ENCODE measurements around the gene DYNLT4. TPM values are rescaled to one million over a fixed set of nuclear protein-coding genes. Genes with fewer than 3 reads are reported as not detected.
"Not testable (repeated sequence)": the region's sequence is repeated elsewhere in the genome, so short reads cannot be mapped to it uniquely, and the experiment has no call there.

DYNLT4 gene
- total and polyA plus RNA-seq, 4 experiments from 2014 or later = 0.47 to 1.6 (median 1.0) TPM; not detected in 1

DNA sequence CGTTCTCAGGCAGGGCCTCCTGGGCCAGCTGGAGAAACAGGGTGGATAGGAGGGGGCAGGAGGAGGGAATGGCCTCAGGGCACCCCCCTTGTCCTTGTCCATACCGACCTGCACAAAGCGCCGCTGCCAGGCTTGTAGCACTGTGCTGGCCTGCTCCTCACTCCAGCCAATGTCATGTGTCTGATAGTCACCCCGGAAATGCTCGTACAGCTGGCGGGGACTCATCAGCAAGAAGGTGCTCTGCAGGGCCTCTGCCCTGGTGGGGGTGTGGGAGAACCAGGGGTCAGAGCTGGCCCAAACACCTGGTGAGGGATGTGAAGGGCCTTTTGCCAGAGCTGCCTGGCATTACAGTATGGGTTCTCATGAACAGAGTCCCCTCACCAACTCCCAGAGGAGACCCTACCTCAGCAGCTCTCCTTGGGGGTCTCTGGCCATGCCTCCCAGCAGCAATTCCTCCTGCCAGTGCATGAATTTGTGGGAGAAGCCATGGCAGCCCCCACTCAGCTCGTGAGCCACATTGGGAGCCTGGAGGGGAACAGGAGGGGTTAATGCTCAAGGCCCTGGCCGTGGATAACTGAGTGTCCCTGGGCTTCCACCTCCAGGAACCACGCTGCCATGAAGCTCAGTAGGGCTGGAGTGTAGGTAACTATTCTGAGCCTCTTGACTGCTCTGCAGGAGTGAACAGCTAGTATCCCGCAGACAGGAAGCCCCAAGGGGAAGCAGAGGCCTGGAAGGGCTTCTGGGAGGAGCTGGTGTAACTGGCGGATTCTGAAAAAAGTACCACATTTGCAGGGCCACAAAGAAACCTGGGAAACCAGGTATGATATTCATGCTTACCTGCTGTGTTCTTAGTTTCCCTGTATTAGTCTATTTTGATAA is 22.6 kb upstream of the DYNLT4 start:
- DNase-seq = no peak
- Mint-ChIP-seq H3K27ac (no peak overlapping the region), H3K27me3 (no peaks in the 10 kb centered on the region), H3K36me3 (no peaks in the 10 kb centered on the region), H3K4me3 (no peak overlapping the region), H3K4me1 (no peaks in the 10 kb centered on the region), H3K9me3 (no peaks in the 10 kb centered on the region)
- no peaks in the 10 kb centered on the region for H3K9me3 ChIP-seq (ENCODE audit: control insufficient read depth in 1 of 2, low read length in 2 of 2)
- no peaks in the 10 kb centered on the region for H3K27me3 ChIP-seq (ENCODE audit: insufficient read depth, low read length)
- intact Hi-C loops (cut with micrococcal nuclease) = no loop called here
- ChIA-PET CTCF (ENCODE audit: partially characterized antibody) (interaction anchor here (1.8 kb wide), 1 partner anchor 29 kb away, joined by 5 read pairs; the partner anchor contains the start of gene PLK3), POLR2A (ENCODE audit: partially characterized antibody) (interaction anchor here (0.9 to 4.1 kb wide), 4 partner anchors 10 to 108 kb away, joined by 3 to 24 read pairs (median 6); partner anchors contain the start of gene PLK3)
- H3K4me3 ChIP-seq (ENCODE audit: low read length in 2 of 2) = no peak overlapping the region
- no peak overlapping the region for H3K27ac ChIP-seq (ENCODE audit: low read depth, low read length)
- no peaks in the 10 kb centered on the region for H3K36me3 ChIP-seq (ENCODE audit: insufficient read depth, low read length)
- H3K4me1 ChIP-seq (ENCODE audit: insufficient read depth, low read length) = no peaks in the 10 kb centered on the region

DNA sequence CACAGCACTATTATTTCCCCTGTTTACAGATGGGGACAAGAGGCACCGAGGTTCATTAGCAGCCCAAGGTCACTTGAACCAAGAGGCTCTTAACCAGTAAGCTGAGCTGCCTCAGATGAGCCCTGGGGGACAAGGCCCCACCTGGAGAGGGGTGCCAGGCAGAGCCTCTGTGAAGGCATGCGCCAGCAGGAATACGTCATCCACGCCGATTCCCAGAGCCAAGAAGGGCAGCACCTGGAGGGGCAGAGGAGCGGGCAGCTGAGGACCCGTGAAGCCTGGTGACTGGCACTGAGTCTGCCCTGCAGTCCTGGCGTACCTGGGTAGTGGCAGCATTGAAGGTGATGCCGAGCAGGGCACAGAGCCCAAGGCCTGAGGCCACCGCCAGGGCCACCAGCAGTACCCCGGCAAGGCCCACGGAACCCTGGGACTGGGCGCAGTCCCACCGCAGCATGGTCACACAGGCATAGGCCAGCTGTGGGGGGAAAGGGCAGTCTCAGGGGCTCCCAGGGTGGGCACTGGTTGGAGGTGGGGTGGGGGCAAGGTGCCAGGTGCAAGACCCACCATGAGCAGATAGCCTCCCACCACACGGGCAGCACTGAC is 21.8 kb upstream of the DYNLT4 start:
- Mint-ChIP-seq H3K27ac (no peak overlapping the region), H3K9me3 (no peaks in the 10 kb centered on the region), H3K36me3 (no peaks in the 10 kb centered on the region), H3K27me3 (no peaks in the 10 kb centered on the region), H3K4me3 (no peak overlapping the region), H3K4me1 (no peaks in the 10 kb centered on the region)
- CTCF ChIA-PET (ENCODE audit: partially characterized antibody) = interaction anchor here (1.8 kb wide), 1 partner anchor 28 kb away, joined by 5 read pairs; the partner anchor contains the start of gene PLK3
- no peak overlapping the region for H3K4me3 ChIP-seq (ENCODE audit: low read length in 2 of 2)
- H3K27me3 ChIP-seq (ENCODE audit: insufficient read depth, low read length) = no peaks in the 10 kb centered on the region
- DNase-seq = peak in 1 of 5 donors; percentile 36
- no peaks in the 10 kb centered on the region for H3K36me3 ChIP-seq (ENCODE audit: insufficient read depth, low read length)
- POLR2A ChIA-PET (ENCODE audit: partially characterized antibody) = interaction anchor here (1.1 to 22.2 kb wide), 3 partner anchors 9 to 108 kb away, joined by 3 to 1564 read pairs (median 24); partner anchors contain the start of genes BTBD19, DYNLT4 and PLK3
- H3K9me3 ChIP-seq (ENCODE audit: control insufficient read depth in 1 of 2, low read length in 2 of 2) = no peaks in the 10 kb centered on the region
- H3K27ac ChIP-seq (ENCODE audit: low read depth, low read length) = no peak overlapping the region
- no peaks in the 10 kb centered on the region for H3K4me1 ChIP-seq (ENCODE audit: insufficient read depth, low read length)
- intact Hi-C loops (cut with micrococcal nuclease) = no loop called here

DNA sequence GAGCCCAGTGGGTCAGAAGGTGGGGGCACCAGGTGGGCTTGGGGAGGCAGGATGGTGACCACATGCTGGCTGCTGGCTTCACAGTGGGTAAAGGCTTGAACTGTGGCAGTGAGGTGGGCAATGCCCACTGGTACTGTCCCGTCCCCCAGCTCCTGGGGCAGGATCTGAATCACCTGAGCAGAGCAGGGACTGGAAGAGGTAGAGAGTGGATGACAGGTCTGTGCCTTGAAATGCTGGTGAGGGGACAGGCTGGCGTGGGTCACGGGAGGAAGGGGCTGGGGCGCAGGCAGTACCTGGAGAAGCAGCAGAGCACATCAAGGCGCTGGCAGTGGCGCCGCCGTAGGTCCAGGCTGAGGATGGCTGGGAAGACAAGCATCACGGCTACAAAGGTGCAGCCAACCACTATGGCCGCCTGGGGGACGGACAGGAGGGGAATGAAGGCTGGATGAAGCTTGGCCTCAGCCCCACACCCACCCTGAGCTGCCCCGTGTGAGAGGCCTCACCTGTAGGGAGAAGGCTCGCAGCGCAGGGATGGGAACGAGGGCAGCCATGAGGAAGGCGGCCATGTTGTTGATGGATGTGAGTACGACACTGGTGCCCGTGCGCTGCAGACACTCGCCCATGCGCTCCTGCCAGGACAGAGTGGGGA is 21.0 kb upstream of the DYNLT4 start:
- no peak overlapping the region for H3K4me3 ChIP-seq (ENCODE audit: low read length in 2 of 2)
- no peaks in the 10 kb centered on the region for H3K36me3 Mint-ChIP-seq
- H3K4me1 Mint-ChIP-seq = no peaks in the 10 kb centered on the region
- no peaks in the 10 kb centered on the region for H3K4me1 ChIP-seq (ENCODE audit: insufficient read depth, low read length)
- no peaks in the 10 kb centered on the region for H3K9me3 ChIP-seq (ENCODE audit: control insufficient read depth in 1 of 2, low read length in 2 of 2)
- no peak overlapping the region for H3K27ac ChIP-seq (ENCODE audit: low read depth, low read length)
- H3K27me3 ChIP-seq (ENCODE audit: insufficient read depth, low read length) = no peaks in the 10 kb centered on the region
- POLR2A ChIA-PET (ENCODE audit: partially characterized antibody) = interaction anchor here (4.1 to 22.2 kb wide), 2 partner anchors 8 to 23 kb away, joined by 24 to 1564 read pairs; partner anchors contain the start of genes BTBD19, DYNLT4 and PLK3
- no peaks in the 10 kb centered on the region for H3K27me3 Mint-ChIP-seq
- H3K9me3 Mint-ChIP-seq = no peaks in the 10 kb centered on the region
- DNase-seq = no peak
- H3K36me3 ChIP-seq (ENCODE audit: insufficient read depth, low read length) = no peaks in the 10 kb centered on the region
- CTCF ChIA-PET (ENCODE audit: partially characterized antibody) = no interaction called here
- intact Hi-C loops (cut with micrococcal nuclease) = no loop called here
- H3K4me3 Mint-ChIP-seq = no peak overlapping the region
- H3K27ac Mint-ChIP-seq = peak overlapping the region in 1 of 7 donors; percentile 74

DNA sequence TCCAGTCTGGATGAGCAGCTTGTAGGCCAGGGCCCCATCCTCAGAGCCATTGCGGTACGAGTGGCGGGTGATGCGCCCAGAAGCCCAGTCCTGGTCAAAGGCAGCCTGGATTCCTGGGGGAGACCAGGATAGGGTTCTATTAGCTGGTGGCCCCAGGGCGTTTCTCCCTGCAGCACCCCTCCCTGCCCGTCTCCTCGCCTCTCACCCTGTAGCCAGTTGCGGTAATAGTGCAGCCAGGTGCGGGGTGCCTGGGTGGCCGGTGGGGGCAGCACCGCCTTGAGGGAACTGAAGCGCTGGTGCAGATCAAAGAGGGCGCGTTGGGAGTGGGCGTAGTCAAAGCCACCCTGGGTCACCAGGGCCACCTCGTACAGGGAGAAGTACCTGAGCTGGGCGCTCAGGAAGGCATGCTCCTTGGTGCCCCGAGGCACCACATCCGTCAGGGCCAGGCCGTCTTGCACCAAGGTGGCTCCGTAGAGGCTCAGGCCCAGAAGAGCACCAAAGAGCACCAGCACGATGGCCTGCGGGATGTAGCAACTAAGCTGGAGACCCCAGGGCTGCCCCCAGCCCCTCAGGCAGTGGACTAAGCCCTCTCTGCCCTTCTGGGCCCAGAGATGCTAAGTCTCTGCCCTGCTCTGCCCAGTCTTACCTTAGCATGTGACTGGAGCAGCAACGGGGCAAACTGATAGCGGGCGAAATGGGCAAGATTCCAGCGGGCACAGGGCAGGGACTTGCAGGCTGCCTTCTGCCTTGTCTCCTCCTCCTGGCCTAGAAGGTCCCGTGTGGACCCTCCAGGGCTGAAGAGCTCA is 20.2 kb upstream of the DYNLT4 start:
- Histone ChIP-seq H3K9me3 (ENCODE audit: control insufficient read depth in 1 of 2, low read length in 2 of 2) (no peaks in the 10 kb centered on the region), H3K36me3 (ENCODE audit: insufficient read depth, low read length) (no peaks in the 10 kb centered on the region), H3K4me3 (ENCODE audit: low read length in 2 of 2) (no peak overlapping the region), H3K4me1 (ENCODE audit: insufficient read depth, low read length) (no peaks in the 10 kb centered on the region), H3K27ac (ENCODE audit: low read depth, low read length) (no peak overlapping the region), H3K27me3 (ENCODE audit: insufficient read depth, low read length) (no peaks in the 10 kb centered on the region)
- no peaks in the 10 kb centered on the region for H3K27me3 Mint-ChIP-seq
- DNase-seq = no peak
- ChIA-PET CTCF (ENCODE audit: partially characterized antibody) (no interaction called here), POLR2A (ENCODE audit: partially characterized antibody) (interaction anchor here (0.8 to 22.2 kb wide), 3 partner anchors 7 to 22 kb away, joined by 4 to 1564 read pairs (median 24); partner anchors contain the start of genes BTBD19, DYNLT4 and PLK3)
- H3K27ac Mint-ChIP-seq = no peak overlapping the region
- no peaks in the 10 kb centered on the region for H3K9me3 Mint-ChIP-seq
- H3K4me3 Mint-ChIP-seq = no peak overlapping the region
- H3K36me3 Mint-ChIP-seq = no peaks in the 10 kb centered on the region
- intact Hi-C loops (cut with micrococcal nuclease) = no loop called here
- H3K4me1 Mint-ChIP-seq = no peaks in the 10 kb centered on the region

DNA sequence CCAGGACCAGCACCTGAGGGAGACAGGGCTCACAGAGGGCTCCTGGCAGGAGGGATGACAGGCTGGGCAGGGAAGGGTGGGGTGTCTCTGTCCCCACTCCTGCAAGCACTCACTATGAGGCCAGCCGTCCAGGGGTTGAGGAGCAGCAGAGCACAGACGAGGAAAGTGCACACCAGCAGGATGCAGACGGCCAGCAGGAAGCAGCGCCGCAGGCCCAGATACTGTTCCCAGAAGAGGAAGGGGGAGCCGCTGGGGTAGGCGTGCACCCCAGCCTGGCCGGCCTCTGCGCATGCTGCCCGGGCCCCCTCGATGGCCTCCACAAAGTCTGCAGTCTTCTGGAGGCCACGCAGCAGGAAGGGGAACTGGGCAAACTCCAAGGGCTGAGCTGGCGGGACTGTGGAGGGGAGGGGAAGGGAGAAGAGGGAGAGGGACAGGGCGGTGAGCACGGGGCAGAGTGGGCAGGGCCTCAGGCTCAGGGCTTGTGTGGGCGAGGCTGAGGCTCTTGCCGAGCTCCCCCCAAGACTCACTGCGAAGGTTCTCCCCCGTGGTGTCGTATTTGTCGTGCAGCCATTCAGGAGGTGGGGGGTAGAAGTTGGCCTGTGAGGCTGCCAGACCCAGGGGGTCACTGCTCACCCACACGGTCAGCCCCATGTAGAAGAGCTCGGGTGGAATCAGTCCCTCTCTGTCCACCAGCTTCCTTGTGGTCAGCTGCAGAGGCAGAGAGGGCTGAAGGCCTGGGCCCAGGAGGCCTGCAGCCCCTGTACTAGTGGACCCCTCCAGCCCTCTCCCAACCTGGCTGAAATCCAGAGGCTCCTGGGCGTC is 19.4 kb upstream of the DYNLT4 start:
- Mint-ChIP-seq H3K36me3 (no peaks in the 10 kb centered on the region), H3K27me3 (no peaks in the 10 kb centered on the region), H3K9me3 (no peaks in the 10 kb centered on the region), H3K27ac (no peak overlapping the region), H3K4me1 (peaks cover 0 to under 1% (median 0%) of the 10 kb centered on the region in 4 donors), H3K4me3 (no peak overlapping the region)
- Histone ChIP-seq H3K27me3 (ENCODE audit: insufficient read depth, low read length) (no peaks in the 10 kb centered on the region), H3K4me1 (ENCODE audit: insufficient read depth, low read length) (no peaks in the 10 kb centered on the region), H3K36me3 (ENCODE audit: insufficient read depth, low read length) (no peaks in the 10 kb centered on the region), H3K9me3 (ENCODE audit: control insufficient read depth in 1 of 2, low read length in 2 of 2) (no peaks in the 10 kb centered on the region), H3K27ac (ENCODE audit: low read depth, low read length) (no peak overlapping the region), H3K4me3 (ENCODE audit: low read length in 2 of 2) (no peak overlapping the region)
- intact Hi-C loops (cut with micrococcal nuclease) = no loop called here
- ChIA-PET POLR2A (ENCODE audit: partially characterized antibody) (interaction anchor here (0.8 to 22.2 kb wide), 2 partner anchors 9 to 22 kb away, joined by 4 to 1564 read pairs; partner anchors contain the start of genes BTBD19, DYNLT4 and PLK3), CTCF (ENCODE audit: partially characterized antibody) (interaction anchor here (1.6 kb wide), 1 partner anchor 9 kb away, joined by 7 read pairs; no protein-coding TSS in a partner anchor)
- DNase-seq = no peak

DNA sequence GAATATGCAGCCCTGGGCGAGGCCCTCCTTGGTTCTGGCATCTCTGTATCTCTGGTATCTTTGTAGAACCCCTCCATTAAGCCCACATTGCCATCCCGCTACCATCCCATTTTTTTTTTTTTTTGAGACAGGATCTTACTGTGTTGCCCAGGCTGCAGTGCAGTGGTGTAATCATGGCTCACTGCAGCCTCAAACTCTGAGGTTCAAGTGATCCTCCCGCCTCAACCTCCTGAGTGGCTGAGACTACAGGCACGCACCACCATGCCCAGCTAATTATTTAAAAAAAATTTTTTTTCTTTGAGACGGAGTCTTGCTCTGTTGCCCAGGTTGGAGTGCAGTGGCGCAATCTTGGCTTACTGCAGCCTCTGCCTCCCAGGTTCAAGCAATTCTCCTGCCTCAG is 17.2 kb upstream of the DYNLT4 start:
- H3K27ac Mint-ChIP-seq; DNase-seq; H3K27me3 ChIP-seq (ENCODE audit: insufficient read depth, low read length); intact Hi-C loops (cut with micrococcal nuclease); H3K36me3 ChIP-seq (ENCODE audit: insufficient read depth, low read length); H3K4me3 ChIP-seq (ENCODE audit: low read length in 2 of 2); H3K36me3 Mint-ChIP-seq; H3K27ac ChIP-seq (ENCODE audit: low read depth, low read length); H3K27me3 Mint-ChIP-seq; H3K9me3 ChIP-seq (ENCODE audit: control insufficient read depth in 1 of 2, low read length in 2 of 2); H3K4me3 Mint-ChIP-seq; H3K9me3 Mint-ChIP-seq: not testable (repeated sequence)
- peaks cover 7 to 22% (median 13%) of the 10 kb centered on the region in 4 donors for H3K4me1 Mint-ChIP-seq
- peaks cover 18% of the 10 kb centered on the region for H3K4me1 ChIP-seq (ENCODE audit: insufficient read depth, low read length)
- CTCF ChIA-PET (ENCODE audit: partially characterized antibody) = interaction anchor here (1.7 kb wide), 1 partner anchor 94 kb away, joined by 3 read pairs; the partner anchor contains the start of gene RNU5D-1
- POLR2A ChIA-PET (ENCODE audit: partially characterized antibody) = interaction anchor here (1.2 to 22.2 kb wide), 3 partner anchors 19 to 187 kb away, joined by 3 to 1564 read pairs (median 49); partner anchors contain the start of genes BTBD19, DYNLT4, HECTD3 and PLK3
